ENCODE data around the gene MYL6B. TPM values are rescaled to one million over a fixed set of nuclear protein-coding genes. Genes with fewer than 3 reads are reported as not detected.
A peak's percentile ranks its signal among the peaks of the same experiment; 100 is the strongest.

The MYL6B gene
- total RNA-seq, 1 experiment from 2014 or later = 153 TPM

DNA sequence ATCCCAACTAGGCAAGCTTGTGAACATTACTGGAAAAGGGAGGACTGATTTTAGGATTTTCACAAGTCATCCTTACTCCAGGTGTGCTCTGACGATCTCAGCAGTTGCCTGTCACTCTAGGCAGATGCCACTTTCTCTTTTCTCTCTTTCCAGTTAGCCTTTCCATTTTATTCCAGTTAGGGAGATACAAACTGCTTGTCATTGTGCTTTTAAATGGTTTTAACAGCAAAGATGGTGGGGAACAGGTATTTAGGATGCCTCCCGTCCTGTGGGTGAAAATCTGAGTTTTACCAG lies 46.8 kb upstream of the MYL6B start:
- ChIA-PET POLR2A (ENCODE audit: unreplicated experiment) (no interaction called here), CTCF (interaction anchor here (1.6 to 1.7 kb wide), 2 partner anchors 26 to 58 kb away, joined by 5 to 8 read pairs; partner anchors contain the start of gene ERBB3)
- H4K20me1 ChIP-seq (ENCODE audit: low read length) = peaks cover 19% of the 10 kb centered on the region
- H3K9me2 ChIP-seq (replicated peaks; ENCODE audit: low read length) = no peaks in the 10 kb centered on the region
- BruUV-seq (replicated peaks) = no TSS peak
- ATAC-seq (no peak), DNase-seq (no peak)
- H3K4me1 ChIP-seq (ENCODE audit: insufficient read depth, low read length) = peaks cover 25% of the 10 kb centered on the region
- peak overlapping the region; percentile 98 for H3K4me2 ChIP-seq (ENCODE audit: low read length)
- peak overlapping the region; percentile 100 for H3K9ac ChIP-seq (ENCODE audit: low read length)
- H3K9me3 ChIP-seq (ENCODE audit: low read length) = no peaks in the 10 kb centered on the region
- TF ChIP-seq, protein P1, sequence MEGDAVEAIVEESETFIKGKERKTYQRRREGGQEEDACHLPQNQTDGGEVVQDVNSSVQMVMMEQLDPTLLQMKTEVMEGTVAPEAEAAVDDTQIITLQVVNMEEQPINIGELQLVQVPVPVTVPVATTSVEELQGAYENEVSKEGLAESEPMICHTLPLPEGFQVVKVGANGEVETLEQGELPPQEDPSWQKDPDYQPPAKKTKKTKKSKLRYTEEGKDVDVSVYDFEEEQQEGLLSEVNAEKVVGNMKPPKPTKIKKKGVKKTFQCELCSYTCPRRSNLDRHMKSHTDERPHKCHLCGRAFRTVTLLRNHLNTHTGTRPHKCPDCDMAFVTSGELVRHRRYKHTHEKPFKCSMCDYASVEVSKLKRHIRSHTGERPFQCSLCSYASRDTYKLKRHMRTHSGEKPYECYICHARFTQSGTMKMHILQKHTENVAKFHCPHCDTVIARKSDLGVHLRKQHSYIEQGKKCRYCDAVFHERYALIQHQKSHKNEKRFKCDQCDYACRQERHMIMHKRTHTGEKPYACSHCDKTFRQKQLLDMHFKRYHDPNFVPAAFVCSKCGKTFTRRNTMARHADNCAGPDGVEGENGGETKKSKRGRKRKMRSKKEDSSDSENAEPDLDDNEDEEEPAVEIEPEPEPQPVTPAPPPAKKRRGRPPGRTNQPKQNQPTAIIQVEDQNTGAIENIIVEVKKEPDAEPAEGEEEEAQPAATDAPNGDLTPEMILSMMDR (conservative IDR thresholded peaks at IDR 0.05; ENCODE audit: low read depth, low read length) = no peak; the same call in 1 of the 2 replicates
- TF ChIP-seq EZH2phosphoT487 (IDR thresholded peaks at IDR 0.05; ENCODE audit: borderline replicate concordance, low read length) = no peak
- no peak for TF ChIP-seq EZH2 (IDR thresholded peaks at IDR 0.05; ENCODE audit: low read length, unreplicated experiment)
- H3K27me3 ChIP-seq (ENCODE audit: low read length) = no peaks in the 10 kb centered on the region
- peak overlapping the region; percentile 91 for H3K4me3 ChIP-seq (ENCODE audit: low read length)
- peaks cover 42% of the 10 kb centered on the region for H3K36me3 ChIP-seq (ENCODE audit: low read depth, low read length)
- intact Hi-C loops (cut with micrococcal nuclease) = no loop called here
- H3K79me2 ChIP-seq (ENCODE audit: low read length) = peaks cover 42% of the 10 kb centered on the region
- peak overlapping the region; percentile 81; the same call in 1 of the 2 replicates for H3K27ac ChIP-seq (ENCODE audit: low read length)
- H2AFZ ChIP-seq (ENCODE audit: low read length) = no peak overlapping the region
- peaks cover 2% of the 10 kb centered on the region for H3F3A ChIP-seq (ENCODE audit: low read length, unreplicated experiment)

DNA sequence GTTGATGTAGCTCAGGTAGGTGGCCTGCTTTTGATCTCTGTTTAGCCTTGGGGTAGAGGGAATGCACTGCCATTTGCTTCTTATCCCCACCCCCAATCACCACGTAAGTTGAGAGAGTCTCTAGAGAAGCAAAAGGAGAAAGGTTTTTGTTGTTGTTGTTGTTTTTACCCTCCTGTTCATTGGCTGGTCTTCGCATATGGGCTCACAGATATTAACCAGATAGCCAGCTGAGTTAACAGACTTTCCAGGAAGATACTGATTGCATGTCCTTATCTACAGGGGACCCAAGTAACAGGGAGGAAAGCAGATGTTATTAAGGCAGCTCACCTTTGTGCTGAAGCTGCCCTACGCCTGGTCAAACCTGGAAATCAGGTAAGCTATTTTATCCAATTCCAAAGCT lies 45.1 kb upstream of the MYL6B start:
- H3K36me3 ChIP-seq (ENCODE audit: low read depth, low read length) = peaks cover 51% of the 10 kb centered on the region
- H3K27ac ChIP-seq (ENCODE audit: low read length) = no peak overlapping the region
- ATAC-seq (no peak), DNase-seq (no peak)
- peaks cover 42% of the 10 kb centered on the region for H3K79me2 ChIP-seq (ENCODE audit: low read length)
- H3F3A ChIP-seq (ENCODE audit: low read length, unreplicated experiment) = peaks cover 2% of the 10 kb centered on the region
- peaks cover 25% of the 10 kb centered on the region for H3K4me1 ChIP-seq (ENCODE audit: insufficient read depth, low read length)
- H3K27me3 ChIP-seq (ENCODE audit: low read length) = no peaks in the 10 kb centered on the region
- H4K20me1 ChIP-seq (ENCODE audit: low read length) = peaks cover 19% of the 10 kb centered on the region
- peak overlapping the region; percentile 91; the same call in 1 of the 2 replicates for H3K4me3 ChIP-seq (ENCODE audit: low read length)
- TF ChIP-seq EZH2 (IDR thresholded peaks at IDR 0.05; ENCODE audit: low read length, unreplicated experiment) = no peak
- TF ChIP-seq, protein P1 (conservative IDR thresholded peaks at IDR 0.05; ENCODE audit: low read depth, low read length) = no peak
- TF ChIP-seq EZH2phosphoT487 (IDR thresholded peaks at IDR 0.05; ENCODE audit: borderline replicate concordance, low read length) = no peak
- intact Hi-C loops (cut with micrococcal nuclease) = no loop called here
- peak overlapping the region; percentile 98 for H3K4me2 ChIP-seq (ENCODE audit: low read length)
- H3K9ac ChIP-seq (ENCODE audit: low read length) = no peak overlapping the region
- no peaks in the 10 kb centered on the region for H3K9me3 ChIP-seq (ENCODE audit: low read length)
- BruUV-seq (replicated peaks) = no TSS peak
- H2AFZ ChIP-seq (ENCODE audit: low read length) = no peak overlapping the region
- POLR2A ChIA-PET (ENCODE audit: unreplicated experiment) = no interaction called here
- H3K9me2 ChIP-seq (replicated peaks; ENCODE audit: low read length) = no peaks in the 10 kb centered on the region
- CTCF ChIA-PET = no interaction called here

DNA sequence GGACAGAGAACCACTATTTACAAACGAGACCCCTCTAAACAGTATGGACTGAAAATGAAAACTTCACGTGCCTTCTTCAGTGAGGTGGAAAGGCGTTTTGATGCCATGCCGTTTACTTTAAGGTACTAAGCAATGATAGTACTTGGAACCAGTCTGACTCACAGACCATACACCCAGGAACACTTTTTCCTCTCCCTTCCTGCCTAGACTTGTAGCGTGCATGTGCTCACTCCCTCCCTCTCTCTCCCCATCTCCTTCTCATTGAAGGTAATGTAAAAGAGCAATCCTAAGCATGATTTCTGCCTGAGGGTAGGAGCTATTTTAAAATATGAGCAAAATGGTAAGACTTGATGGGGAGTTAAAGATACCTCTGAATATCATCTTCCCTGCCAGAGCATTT lies 41.8 kb upstream of the MYL6B start:
- ChIA-PET CTCF (no interaction called here), POLR2A (ENCODE audit: unreplicated experiment) (no interaction called here)
- Histone ChIP-seq H3K36me3 (ENCODE audit: low read depth, low read length) (peaks cover 67% of the 10 kb centered on the region), H3K9ac (ENCODE audit: low read length) (no peak overlapping the region), H3K4me2 (ENCODE audit: low read length) (no peak overlapping the region), H3K9me3 (ENCODE audit: low read length) (no peaks in the 10 kb centered on the region), H3K27ac (ENCODE audit: low read length) (no peak overlapping the region), H3K27me3 (ENCODE audit: low read length) (no peaks in the 10 kb centered on the region), H3K4me3 (ENCODE audit: low read length) (no peak overlapping the region), H3K4me1 (ENCODE audit: insufficient read depth, low read length) (peaks cover 20% of the 10 kb centered on the region), H4K20me1 (ENCODE audit: low read length) (peaks cover 16% of the 10 kb centered on the region), H3F3A (ENCODE audit: low read length, unreplicated experiment) (peaks cover 2% of the 10 kb centered on the region), H3K9me2 (replicated peaks; ENCODE audit: low read length) (no peaks in the 10 kb centered on the region), H3K79me2 (ENCODE audit: low read length) (peaks cover 30% of the 10 kb centered on the region), H2AFZ (ENCODE audit: low read length) (no peak overlapping the region)
- BruUV-seq (replicated peaks) = no TSS peak
- intact Hi-C loops (cut with micrococcal nuclease) = no loop called here
- ATAC-seq (no peak), DNase-seq (no peak)
- TF ChIP-seq EZH2phosphoT487 (IDR thresholded peaks at IDR 0.05; ENCODE audit: borderline replicate concordance, low read length) = no peak
- no peak for TF ChIP-seq EZH2 (IDR thresholded peaks at IDR 0.05; ENCODE audit: low read length, unreplicated experiment)
- TF ChIP-seq, protein P1 (conservative IDR thresholded peaks at IDR 0.05; ENCODE audit: low read depth, low read length) = no peak
